GM23338 (cell line): ENCODE results near the gene PTGR3. TPM values are rescaled to one million over a fixed set of nuclear protein-coding genes. Genes with fewer than 3 reads are reported as not detected.

ENCODE experiments used
- ATAC-seq: fragments of 200-7000 bp; cut with Tn5 transposase; 3 replicates; pipeline ENCODE4 v1.9.1; 2020
- DNase-seq: peaks from one replicate; pipeline ENCODE4 v3.0.0-alpha.2; 2015; ENCODE audit warnings: low spot score
- H2AFZ ChIP-seq: fragments of 200-600 bp; sonication (generic); 2 replicates; pipeline ENCODE4 v1.8.0; 2016; ENCODE audit warnings: antibody characterized with exemption, mild to moderate bottlenecking, moderate library complexity
- H3F3A ChIP-seq: fragments of 200-600 bp; sonication (generic); replicated peaks from 2 replicates; pipeline ENCODE4 v1.8.0; 2017; ENCODE audit warnings: antibody characterized with exemption, mixed run types, low read depth
- H3K27ac ChIP-seq: fragments of 200-600 bp; sonication (generic); 2 replicates; pipeline ENCODE4 v1.6.1; 2016; ENCODE audit warnings: low read depth
- H3K27me3 ChIP-seq: fragments of 200-600 bp; sonication (generic); 2 replicates; pipeline ENCODE4 v1.8.0; 2016; ENCODE audit warnings: mild to moderate bottlenecking, mixed run types, moderate library complexity; ENCODE audit not compliant: insufficient read depth
- H3K36me3 ChIP-seq: fragments of 200-600 bp; sonication (generic); 2 replicates; pipeline ENCODE4 v1.8.0; 2016; ENCODE audit warnings: mild to moderate bottlenecking; ENCODE audit not compliant: insufficient read depth
- H3K4me1 ChIP-seq: fragments of 200-600 bp; sonication (generic); 2 replicates; pipeline ENCODE4 v1.8.0; 2016; ENCODE audit warnings: mild to moderate bottlenecking, moderate library complexity; ENCODE audit not compliant: insufficient read depth
- H3K4me2 ChIP-seq: fragments of 200-600 bp; sonication (generic); 2 replicates; pipeline ENCODE4 v1.7.1; 2017; ENCODE audit warnings: mixed run types
- H3K4me3 ChIP-seq: fragments of 200-600 bp; sonication (generic); 2 replicates; pipeline ENCODE4 v1.6.1; 2016; ENCODE audit warnings: mixed run types
- H3K79me2 ChIP-seq: fragments of 200-600 bp; sonication (generic); replicated peaks from 2 replicates; pipeline ENCODE4 v1.8.0; 2017; ENCODE audit warnings: mild to moderate bottlenecking; ENCODE audit not compliant: insufficient read depth
- H3K9me2 ChIP-seq: fragments of 200-600 bp; sonication (generic); 2 replicates; pipeline ENCODE4 v1.8.0; 2017; ENCODE audit not compliant: insufficient read depth
- H4K20me1 ChIP-seq: fragments of 200-600 bp; sonication (generic); replicated peaks from 2 replicates; pipeline ENCODE4 v1.8.0; 2017; ENCODE audit warnings: mild to moderate bottlenecking; ENCODE audit not compliant: insufficient read depth
- H3K27ac Mint-ChIP-seq: 2 replicates; pipeline ENCODE4 v1.8.0; 2020; ENCODE audit warnings: inconsistent platforms, mild to moderate bottlenecking, moderate library complexity, mixed read lengths
- H3K27me3 Mint-ChIP-seq: 3 replicates; pipeline ENCODE4 v1.8.0; 2022; ENCODE audit warnings: low read depth, mild to moderate bottlenecking, moderate library complexity, mixed read lengths, inconsistent platforms; ENCODE audit not compliant: insufficient read depth, poor library complexity
- H3K36me3 Mint-ChIP-seq: 3 replicates; pipeline ENCODE4 v1.8.0; 2021; ENCODE audit warnings: low read depth, mild to moderate bottlenecking, inconsistent platforms, moderate library complexity, mixed read lengths
- H3K4me1 Mint-ChIP-seq: 3 replicates; pipeline ENCODE4 v1.8.0; 2020; ENCODE audit warnings: mild to moderate bottlenecking, inconsistent platforms, mixed read lengths
- H3K4me3 Mint-ChIP-seq: 3 replicates; pipeline ENCODE4 v1.8.0; 2021; ENCODE audit warnings: moderate library complexity, mild to moderate bottlenecking, inconsistent platforms, mixed read lengths
- H3K9me3 Mint-ChIP-seq: 3 replicates; pipeline ENCODE4 v1.8.0; 2020; ENCODE audit warnings: moderate library complexity, mild to moderate bottlenecking, inconsistent platforms, mixed read lengths
- CREB1 ChIP-seq: fragments of 250-450 bp; sonication (Bioruptor Pico); IDR thresholded peaks from 2 replicates; pipeline ENCODE4 v1.5.0; 2020; ENCODE audit warnings: low read depth, mild to moderate bottlenecking, moderate library complexity
- EZH2phosphoT487 ChIP-seq: fragments of 200-600 bp; sonication (generic); IDR thresholded peaks from one replicate; pipeline ENCODE4 v1.8.1; 2018; ENCODE audit warnings: antibody characterized with exemption; ENCODE audit not compliant: unreplicated experiment
- JUNB ChIP-seq: IDR thresholded peaks from one replicate; pipeline ENCODE4 v1.6.1; 2016; ENCODE audit warnings: antibody characterized with exemption; ENCODE audit not compliant: unreplicated experiment
- NANOG ChIP-seq: IDR thresholded peaks from 2 replicates; pipeline ENCODE4 v1.6.1; 2016; ENCODE audit warnings: antibody characterized with exemption, borderline replicate concordance
- ZNF114 ChIP-seq: fragments of 250-450 bp; sonication (Bioruptor Pico); IDR thresholded peaks from 2 replicates; pipeline ENCODE4 v1.5.0; 2020; ENCODE audit warnings: mild to moderate bottlenecking, moderate library complexity
- ZNF331 ChIP-seq: fragments of 250-450 bp; sonication (Bioruptor Pico); IDR thresholded peaks from 2 replicates; pipeline ENCODE4 v1.5.0; 2020; ENCODE audit warnings: low read depth, mild to moderate bottlenecking, moderate library complexity
- polyA plus RNA-seq: library from polyadenylated mRNA; unstranded; fragments of >200 nt; fragmentation: Nextera tagmentation; extraction: Ambion mirVana; gene quantifications from 2 replicates; pipeline ENCODE4 v1.2.1, GENCODE V29; 2016
- total RNA-seq: library from RNA; depleted of rRNA; stranded (reverse); fragments of >200 nt; shearing (Covaris generic); gene quantifications from 2 replicates; pipeline ENCODE4 v1.2.3, GENCODE V29; 2014
- TF ChIP-seq, protein P1 (sequence below): IDR thresholded peaks from one replicate; pipeline ENCODE4 v1.6.1; 2018; ENCODE audit warnings: antibody characterized with exemption; ENCODE audit not compliant: unreplicated experiment
- TF ChIP-seq, protein P2 (sequence below): IDR thresholded peaks from 2 replicates; pipeline ENCODE4 v1.6.1; 2016; ENCODE audit warnings: antibody characterized with exemption
- TF ChIP-seq, protein P3 (sequence below), 2 experiments: fragments of 200-600 bp in 1 of 2; sonication (generic) in 1 of 2; conservative IDR thresholded peaks; 2 replicates each; pipeline versions ENCODE4 v1.5.1 to v1.6.1; 2016 to 2017; ENCODE audit warnings: antibody characterized with exemption in 2 of 2, low read depth in 2 of 2, mild to moderate bottlenecking in 2 of 2, moderate library complexity in 1 of 2
- TF ChIP-seq, protein P4 (sequence below): fragments of 250-450 bp; sonication (Bioruptor Pico); IDR thresholded peaks from 2 replicates; pipeline ENCODE4 v1.5.0; 2020; ENCODE audit warnings: mild to moderate bottlenecking, moderate library complexity

The PTGR3 gene
- total and polyA plus RNA-seq, 2 experiments from 2014 or later = 0.84 to 1.5 TPM

DNA sequence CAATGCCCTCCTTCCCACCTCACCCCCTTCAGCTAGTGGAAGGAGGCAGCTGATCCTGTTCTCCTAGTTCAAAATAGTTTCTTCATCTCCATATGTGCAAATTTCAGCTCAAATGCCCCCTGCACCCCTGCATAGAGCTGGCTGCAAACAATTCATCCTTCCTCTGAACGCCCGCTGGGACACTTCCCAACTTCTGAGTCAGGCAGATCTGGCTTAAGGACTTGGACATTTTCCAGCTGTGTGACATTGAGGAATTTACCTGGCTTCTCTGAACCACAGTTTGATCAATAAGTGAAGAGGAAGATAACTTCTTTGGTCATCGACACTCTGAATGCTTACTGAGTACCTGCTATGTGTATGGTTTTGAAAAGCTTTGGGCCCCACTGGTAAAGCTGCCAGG is 23.5 kb downstream of the PTGR3 start (continued):
- TF ChIP-seq, protein P1, sequence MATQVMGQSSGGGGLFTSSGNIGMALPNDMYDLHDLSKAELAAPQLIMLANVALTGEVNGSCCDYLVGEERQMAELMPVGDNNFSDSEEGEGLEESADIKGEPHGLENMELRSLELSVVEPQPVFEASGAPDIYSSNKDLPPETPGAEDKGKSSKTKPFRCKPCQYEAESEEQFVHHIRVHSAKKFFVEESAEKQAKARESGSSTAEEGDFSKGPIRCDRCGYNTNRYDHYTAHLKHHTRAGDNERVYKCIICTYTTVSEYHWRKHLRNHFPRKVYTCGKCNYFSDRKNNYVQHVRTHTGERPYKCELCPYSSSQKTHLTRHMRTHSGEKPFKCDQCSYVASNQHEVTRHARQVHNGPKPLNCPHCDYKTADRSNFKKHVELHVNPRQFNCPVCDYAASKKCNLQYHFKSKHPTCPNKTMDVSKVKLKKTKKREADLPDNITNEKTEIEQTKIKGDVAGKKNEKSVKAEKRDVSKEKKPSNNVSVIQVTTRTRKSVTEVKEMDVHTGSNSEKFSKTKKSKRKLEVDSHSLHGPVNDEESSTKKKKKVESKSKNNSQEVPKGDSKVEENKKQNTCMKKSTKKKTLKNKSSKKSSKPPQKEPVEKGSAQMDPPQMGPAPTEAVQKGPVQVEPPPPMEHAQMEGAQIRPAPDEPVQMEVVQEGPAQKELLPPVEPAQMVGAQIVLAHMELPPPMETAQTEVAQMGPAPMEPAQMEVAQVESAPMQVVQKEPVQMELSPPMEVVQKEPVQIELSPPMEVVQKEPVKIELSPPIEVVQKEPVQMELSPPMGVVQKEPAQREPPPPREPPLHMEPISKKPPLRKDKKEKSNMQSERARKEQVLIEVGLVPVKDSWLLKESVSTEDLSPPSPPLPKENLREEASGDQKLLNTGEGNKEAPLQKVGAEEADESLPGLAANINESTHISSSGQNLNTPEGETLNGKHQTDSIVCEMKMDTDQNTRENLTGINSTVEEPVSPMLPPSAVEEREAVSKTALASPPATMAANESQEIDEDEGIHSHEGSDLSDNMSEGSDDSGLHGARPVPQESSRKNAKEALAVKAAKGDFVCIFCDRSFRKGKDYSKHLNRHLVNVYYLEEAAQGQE = no peak
- TF ChIP-seq NANOG (no peak), ZNF114 (CRISPR knock-in tag) (no peak), CREB1 (CRISPR knock-in tag) (no peak), JUNB (no peak)
- TF ChIP-seq, protein P2, sequence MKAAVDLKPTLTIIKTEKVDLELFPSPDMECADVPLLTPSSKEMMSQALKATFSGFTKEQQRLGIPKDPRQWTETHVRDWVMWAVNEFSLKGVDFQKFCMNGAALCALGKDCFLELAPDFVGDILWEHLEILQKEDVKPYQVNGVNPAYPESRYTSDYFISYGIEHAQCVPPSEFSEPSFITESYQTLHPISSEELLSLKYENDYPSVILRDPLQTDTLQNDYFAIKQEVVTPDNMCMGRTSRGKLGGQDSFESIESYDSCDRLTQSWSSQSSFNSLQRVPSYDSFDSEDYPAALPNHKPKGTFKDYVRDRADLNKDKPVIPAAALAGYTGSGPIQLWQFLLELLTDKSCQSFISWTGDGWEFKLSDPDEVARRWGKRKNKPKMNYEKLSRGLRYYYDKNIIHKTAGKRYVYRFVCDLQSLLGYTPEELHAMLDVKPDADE = no peak
- TF ChIP-seq, protein P3, sequence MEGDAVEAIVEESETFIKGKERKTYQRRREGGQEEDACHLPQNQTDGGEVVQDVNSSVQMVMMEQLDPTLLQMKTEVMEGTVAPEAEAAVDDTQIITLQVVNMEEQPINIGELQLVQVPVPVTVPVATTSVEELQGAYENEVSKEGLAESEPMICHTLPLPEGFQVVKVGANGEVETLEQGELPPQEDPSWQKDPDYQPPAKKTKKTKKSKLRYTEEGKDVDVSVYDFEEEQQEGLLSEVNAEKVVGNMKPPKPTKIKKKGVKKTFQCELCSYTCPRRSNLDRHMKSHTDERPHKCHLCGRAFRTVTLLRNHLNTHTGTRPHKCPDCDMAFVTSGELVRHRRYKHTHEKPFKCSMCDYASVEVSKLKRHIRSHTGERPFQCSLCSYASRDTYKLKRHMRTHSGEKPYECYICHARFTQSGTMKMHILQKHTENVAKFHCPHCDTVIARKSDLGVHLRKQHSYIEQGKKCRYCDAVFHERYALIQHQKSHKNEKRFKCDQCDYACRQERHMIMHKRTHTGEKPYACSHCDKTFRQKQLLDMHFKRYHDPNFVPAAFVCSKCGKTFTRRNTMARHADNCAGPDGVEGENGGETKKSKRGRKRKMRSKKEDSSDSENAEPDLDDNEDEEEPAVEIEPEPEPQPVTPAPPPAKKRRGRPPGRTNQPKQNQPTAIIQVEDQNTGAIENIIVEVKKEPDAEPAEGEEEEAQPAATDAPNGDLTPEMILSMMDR (conservative IDR thresholded peaks at IDR 0.05; ENCODE audit: low read depth in 2 of 2) = no peak

DNA sequence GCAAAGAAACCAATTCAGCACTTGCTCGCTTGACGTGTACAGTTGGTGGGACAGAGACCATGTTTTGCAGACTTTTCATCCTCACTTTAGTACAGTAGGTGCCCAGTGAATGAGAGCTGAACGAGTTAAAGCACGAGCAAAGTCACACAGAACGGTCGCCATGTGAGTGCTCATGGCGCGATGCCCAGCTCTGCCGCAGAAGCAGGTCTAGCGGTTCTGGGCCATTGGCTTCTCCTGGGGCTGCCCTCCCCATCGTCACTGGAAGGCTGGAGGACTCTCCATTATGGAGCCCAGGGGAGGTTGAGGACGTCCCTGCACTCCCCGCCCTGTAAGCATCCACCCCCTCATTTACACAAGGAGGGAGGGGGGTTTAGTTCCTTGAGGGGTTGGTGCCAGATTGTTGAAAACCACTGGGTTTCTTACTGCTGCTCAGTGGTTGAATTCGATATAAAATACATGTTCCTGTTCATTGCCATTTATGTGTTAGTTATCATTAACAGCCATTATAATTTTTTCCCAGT is 24.9 kb downstream of the PTGR3 start:
- no peak overlapping the region for H3K4me2 ChIP-seq
- no peak for ATAC-seq
- H3K27ac Mint-ChIP-seq = no peak overlapping the region
- TF ChIP-seq, protein P4, sequence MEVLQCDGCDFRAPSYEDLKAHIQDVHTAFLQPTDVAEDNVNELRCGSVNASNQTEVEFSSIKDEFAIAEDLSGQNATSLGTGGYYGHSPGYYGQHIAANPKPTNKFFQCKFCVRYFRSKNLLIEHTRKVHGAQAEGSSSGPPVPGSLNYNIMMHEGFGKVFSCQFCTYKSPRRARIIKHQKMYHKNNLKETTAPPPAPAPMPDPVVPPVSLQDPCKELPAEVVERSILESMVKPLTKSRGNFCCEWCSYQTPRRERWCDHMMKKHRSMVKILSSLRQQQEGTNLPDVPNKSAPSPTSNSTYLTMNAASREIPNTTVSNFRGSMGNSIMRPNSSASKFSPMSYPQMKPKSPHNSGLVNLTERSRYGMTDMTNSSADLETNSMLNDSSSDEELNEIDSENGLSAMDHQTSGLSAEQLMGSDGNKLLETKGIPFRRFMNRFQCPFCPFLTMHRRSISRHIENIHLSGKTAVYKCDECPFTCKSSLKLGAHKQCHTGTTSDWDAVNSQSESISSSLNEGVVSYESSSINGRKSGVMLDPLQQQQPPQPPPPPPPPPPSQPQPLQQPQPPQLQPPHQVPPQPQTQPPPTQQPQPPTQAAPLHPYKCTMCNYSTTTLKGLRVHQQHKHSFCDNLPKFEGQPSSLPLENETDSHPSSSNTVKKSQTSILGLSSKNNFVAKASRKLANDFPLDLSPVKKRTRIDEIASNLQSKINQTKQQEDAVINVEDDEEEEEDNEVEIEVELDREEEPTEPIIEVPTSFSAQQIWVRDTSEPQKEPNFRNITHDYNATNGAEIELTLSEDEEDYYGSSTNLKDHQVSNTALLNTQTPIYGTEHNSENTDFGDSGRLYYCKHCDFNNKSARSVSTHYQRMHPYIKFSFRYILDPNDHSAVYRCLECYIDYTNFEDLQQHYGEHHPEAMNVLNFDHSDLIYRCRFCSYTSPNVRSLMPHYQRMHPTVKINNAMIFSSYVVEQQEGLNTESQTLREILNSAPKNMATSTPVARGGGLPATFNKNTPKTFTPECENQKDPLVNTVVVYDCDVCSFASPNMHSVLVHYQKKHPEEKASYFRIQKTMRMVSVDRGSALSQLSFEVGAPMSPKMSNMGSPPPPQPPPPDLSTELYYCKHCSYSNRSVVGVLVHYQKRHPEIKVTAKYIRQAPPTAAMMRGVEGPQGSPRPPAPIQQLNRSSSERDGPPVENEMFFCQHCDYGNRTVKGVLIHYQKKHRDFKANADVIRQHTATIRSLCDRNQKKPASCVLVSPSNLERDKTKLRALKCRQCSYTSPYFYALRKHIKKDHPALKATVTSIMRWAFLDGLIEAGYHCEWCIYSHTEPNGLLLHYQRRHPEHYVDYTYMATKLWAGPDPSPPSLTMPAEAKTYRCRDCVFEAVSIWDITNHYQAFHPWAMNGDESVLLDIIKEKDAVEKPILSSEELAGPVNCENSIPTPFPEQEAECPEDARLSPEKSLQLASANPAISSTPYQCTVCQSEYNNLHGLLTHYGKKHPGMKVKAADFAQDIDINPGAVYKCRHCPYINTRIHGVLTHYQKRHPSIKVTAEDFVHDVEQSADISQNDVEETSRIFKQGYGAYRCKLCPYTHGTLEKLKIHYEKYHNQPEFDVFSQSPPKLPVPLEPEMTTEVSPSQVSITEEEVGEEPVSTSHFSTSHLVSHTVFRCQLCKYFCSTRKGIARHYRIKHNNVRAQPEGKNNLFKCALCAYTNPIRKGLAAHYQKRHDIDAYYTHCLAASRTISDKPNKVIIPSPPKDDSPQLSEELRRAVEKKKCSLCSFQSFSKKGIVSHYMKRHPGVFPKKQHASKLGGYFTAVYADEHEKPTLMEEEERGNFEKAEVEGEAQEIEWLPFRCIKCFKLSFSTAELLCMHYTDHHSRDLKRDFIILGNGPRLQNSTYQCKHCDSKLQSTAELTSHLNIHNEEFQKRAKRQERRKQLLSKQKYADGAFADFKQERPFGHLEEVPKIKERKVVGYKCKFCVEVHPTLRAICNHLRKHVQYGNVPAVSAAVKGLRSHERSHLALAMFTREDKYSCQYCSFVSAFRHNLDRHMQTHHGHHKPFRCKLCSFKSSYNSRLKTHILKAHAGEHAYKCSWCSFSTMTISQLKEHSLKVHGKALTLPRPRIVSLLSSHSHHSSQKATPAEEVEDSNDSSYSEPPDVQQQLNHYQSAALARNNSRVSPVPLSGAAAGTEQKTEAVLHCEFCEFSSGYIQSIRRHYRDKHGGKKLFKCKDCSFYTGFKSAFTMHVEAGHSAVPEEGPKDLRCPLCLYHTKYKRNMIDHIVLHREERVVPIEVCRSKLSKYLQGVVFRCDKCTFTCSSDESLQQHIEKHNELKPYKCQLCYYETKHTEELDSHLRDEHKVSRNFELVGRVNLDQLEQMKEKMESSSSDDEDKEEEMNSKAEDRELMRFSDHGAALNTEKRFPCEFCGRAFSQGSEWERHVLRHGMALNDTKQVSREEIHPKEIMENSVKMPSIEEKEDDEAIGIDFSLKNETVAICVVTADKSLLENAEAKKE = no peak
- TF ChIP-seq ZNF331 (CRISPR knock-in tag) (no peak), EZH2phosphoT487 (no peak), NANOG (no peak)

More for the DNA sequence above, 24.9 kb downstream of the PTGR3 start:
- Histone ChIP-seq H3K79me2 (no peaks in the 10 kb centered on the region), H3K27me3 (no peaks in the 10 kb centered on the region), H3K4me3 (no peak overlapping the region), H3K27ac (no peak overlapping the region), H4K20me1 (no peaks in the 10 kb centered on the region), H2AFZ (no peak overlapping the region), H3K9me2 (no peaks in the 10 kb centered on the region), H3K36me3 (no peaks in the 10 kb centered on the region), H3F3A (no peaks in the 10 kb centered on the region), H3K4me1 (no peaks in the 10 kb centered on the region)
- H3K27me3 Mint-ChIP-seq = no peaks in the 10 kb centered on the region
- DNase-seq = no peak
- H3K4me1 Mint-ChIP-seq = peaks cover 18% of the 10 kb centered on the region
- H3K36me3 Mint-ChIP-seq = no peaks in the 10 kb centered on the region
- no peak overlapping the region for H3K4me3 Mint-ChIP-seq
- H3K9me3 Mint-ChIP-seq = no peaks in the 10 kb centered on the region
